Stimulated activated CD4-positive, alpha-beta T cell treated with anti-CD3 and anti-CD28 coated beads, Interleukin-4, amount 100 ng/mL, for 24 hours (primary cell): Measurements from ENCODE around the gene KPNA4.

Experiments used
- DNase-seq: peaks from one replicate; pipeline ENCODE4 v3.0.0-alpha.2; 2020

The KPNA4 gene

DNA sequence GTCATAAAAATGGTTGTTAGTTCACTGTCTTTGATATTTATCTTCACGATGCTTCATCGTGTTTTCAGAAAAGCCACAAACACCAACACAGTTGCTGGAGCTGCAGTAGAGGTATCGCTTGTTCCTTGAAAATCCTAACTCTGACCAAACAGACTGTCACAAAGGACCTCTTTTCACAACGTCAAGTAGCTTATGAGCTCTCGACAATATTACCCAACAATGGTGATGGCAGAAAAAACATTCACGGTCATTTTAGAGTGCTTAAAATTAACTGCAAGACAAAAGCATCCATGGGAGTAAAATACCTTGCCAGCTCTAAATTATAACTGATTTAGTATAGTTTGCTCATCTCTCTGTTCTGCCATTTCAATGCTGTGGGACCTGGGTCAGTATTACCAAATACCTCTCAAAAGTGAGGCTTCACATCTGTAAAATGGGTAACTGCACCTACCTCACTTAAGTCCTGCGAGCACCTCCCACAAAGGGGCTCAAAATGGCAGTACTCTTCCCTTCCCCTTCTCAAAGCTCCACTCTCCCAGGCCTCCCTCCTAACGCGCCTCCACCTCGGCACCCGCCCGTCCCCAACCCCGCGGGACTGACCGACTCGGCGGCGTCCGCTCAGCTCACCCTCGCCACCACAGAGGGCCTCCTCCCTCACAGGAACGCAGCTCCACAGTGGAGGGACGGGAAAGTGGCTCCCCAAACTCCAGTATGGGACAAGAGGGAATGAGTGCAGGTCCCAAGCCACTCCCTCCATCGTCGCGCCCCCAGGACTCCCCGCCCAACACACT is 116.3 kb downstream of the KPNA4 start:
- no peak for DNase-seq

DNA sequence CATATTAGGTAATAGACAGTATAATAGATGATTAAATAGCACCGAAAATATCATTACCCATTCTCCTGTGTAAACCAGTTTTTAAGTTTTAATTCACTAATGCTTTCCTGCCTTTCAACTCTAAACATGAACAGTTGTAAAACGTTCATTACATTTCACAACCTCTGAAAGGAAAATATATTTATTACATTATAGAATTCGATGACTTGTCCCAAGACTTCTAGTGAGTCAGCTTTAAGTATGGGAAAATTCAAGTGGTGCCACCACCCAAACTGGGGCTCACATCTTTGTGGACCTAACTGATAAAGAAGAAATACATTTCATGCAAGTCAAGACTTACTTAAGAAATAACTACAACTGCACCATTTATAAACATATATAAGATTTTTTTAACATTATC is 117.8 kb downstream of the KPNA4 start:
- DNase-seq = no peak

DNA sequence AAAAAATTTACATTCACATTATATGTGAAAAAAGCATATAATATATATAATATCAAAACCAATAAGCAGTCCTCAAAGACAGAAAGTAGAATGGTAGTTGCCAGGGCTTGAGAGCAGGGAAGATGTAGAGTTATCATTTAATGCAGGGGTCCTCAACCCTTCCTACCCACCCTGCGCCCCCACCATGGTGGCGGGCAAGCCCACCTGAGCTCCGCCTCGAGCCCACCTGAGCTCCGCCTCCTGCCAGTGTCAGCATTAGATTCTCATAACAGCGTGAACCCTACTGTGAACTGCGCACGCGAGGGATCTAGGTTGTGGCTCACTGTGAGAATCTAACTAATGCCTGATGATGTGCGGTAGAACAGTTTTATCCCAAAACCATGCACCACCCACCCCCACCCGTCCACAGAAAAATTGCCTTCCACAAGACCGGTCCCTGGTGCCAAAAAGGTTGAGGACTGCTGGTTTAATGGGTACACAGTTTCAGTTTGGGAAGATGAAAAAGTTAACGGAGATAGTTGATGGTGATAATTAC is 118.8 kb downstream of the KPNA4 start:
- no peak for DNase-seq

DNA sequence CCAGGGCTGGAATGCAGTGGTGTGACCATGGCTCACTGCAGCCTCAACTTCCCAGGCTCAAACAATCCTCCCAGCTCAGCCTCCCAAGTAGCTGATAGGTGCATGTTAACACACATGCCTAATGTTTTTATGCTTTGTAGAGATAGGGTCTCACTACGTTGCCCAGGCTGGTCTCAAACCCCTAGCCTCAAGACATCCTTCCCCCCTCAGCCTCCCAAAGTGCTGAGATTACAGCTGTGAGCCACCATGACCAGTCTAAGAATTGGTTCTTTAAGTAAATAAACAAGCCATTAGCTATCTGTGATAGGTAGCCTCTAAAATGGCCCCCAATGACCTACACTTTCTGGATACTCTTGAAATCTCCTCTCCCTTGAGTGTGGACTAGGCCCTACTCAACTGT is 119.5 kb downstream of the KPNA4 start:
- no peak for DNase-seq
